Neural cell (in vitro differentiated cells): Measurements from ENCODE around the gene SLC16A12. TPM values are rescaled to one million over a fixed set of nuclear protein-coding genes. Genes with fewer than 3 reads are reported as not detected.

Experiments used
- H2AFZ ChIP-seq: fragments of 200-600, 300-800 bp; sonication (generic), shearing (Covaris generic); 2 replicates; pipeline ENCODE4 v1.6.0; 2014; ENCODE audit warnings: low read depth, mild to moderate bottlenecking, antibody characterized with exemption, low read length, moderate library complexity
- H3F3A ChIP-seq: fragments of 200-600 bp; shearing (Covaris generic); 2 replicates; pipeline ENCODE4 v1.6.1; 2016; ENCODE audit warnings: mild to moderate bottlenecking, moderate library complexity, mixed read lengths, antibody characterized with exemption, low read length; ENCODE audit not compliant: insufficient read depth, poor library complexity, severe bottlenecking
- H3K27ac ChIP-seq: fragments of 200-600, 300-800 bp; sonication (generic), shearing (Covaris generic); 2 replicates; pipeline ENCODE4 v1.5.1; 2014; ENCODE audit warnings: mild to moderate bottlenecking, low read length, moderate library complexity
- H3K27me3 ChIP-seq: fragments of 300-800, 200-600 bp; sonication (generic), shearing (Covaris generic); 2 replicates; pipeline ENCODE4 v1.6.0; 2014; ENCODE audit warnings: mild to moderate bottlenecking, low read depth, low read length, moderate library complexity; ENCODE audit not compliant: insufficient read depth
- H3K36me3 ChIP-seq: fragments of 300-800, 200-600 bp; sonication (generic), shearing (Covaris generic); 2 replicates; pipeline ENCODE4 v1.5.1; 2014; ENCODE audit warnings: mild to moderate bottlenecking, antibody characterized with exemption, low read length, moderate library complexity; ENCODE audit not compliant: insufficient read depth
- H3K4me2 ChIP-seq: fragments of 300-800, 200-600 bp; sonication (generic), shearing (Covaris generic); 2 replicates; pipeline ENCODE4 v1.6.0; 2014; ENCODE audit warnings: mild to moderate bottlenecking, low read length
- H3K4me3 ChIP-seq: fragments of 300-800, 200-600 bp; sonication (generic), shearing (Covaris generic); 2 replicates; pipeline ENCODE4 v1.5.1; 2014; ENCODE audit warnings: mild to moderate bottlenecking, low read length, moderate library complexity
- H3K79me2 ChIP-seq: fragments of 200-600 bp; shearing (Covaris generic); replicated peaks from 2 replicates; pipeline ENCODE4 v1.6.0; 2014; ENCODE audit warnings: mild to moderate bottlenecking, low read length, moderate library complexity; ENCODE audit not compliant: insufficient read depth
- H3K9ac ChIP-seq: fragments of 300-800, 200-600 bp; sonication (generic), shearing (Covaris generic); 2 replicates; pipeline ENCODE4 v1.6.1; 2016; ENCODE audit warnings: mild to moderate bottlenecking, low read length, mixed read lengths
- H3K9me2 ChIP-seq: fragments of 200-600 bp; shearing (Covaris generic); 2 replicates; pipeline ENCODE4 v1.6.1; 2016; ENCODE audit warnings: mild to moderate bottlenecking, low read length, mixed read lengths; ENCODE audit not compliant: insufficient read depth
- H3K9me3 ChIP-seq: fragments of 200-600, 300-800 bp; sonication (generic), shearing (Covaris generic); 2 replicates; pipeline ENCODE4 v1.6.1; 2016; ENCODE audit warnings: mild to moderate bottlenecking, mixed run types, low read length, moderate library complexity, mixed read lengths
- H4K20me1 ChIP-seq: fragments of 200-600 bp; shearing (Covaris generic); 2 replicates; pipeline ENCODE4 v1.6.1; 2016; ENCODE audit warnings: mild to moderate bottlenecking, mixed run types; ENCODE audit not compliant: insufficient read depth
- EP300 ChIP-seq: fragments of 450-650 bp; conservative IDR thresholded peaks from 2 replicates; pipeline ENCODE4 v1.6.1; 2014; ENCODE audit warnings: antibody characterized with exemption, mild to moderate bottlenecking, moderate library complexity; ENCODE audit not compliant: poor library complexity, severe bottlenecking
- EZH2 ChIP-seq: fragments of 200-600, 300-800 bp; shearing (Covaris generic), sonication (generic); IDR thresholded peaks from 2 replicates; pipeline ENCODE4 v1.6.1; 2014; ENCODE audit warnings: antibody characterized with exemption, low read length, borderline replicate concordance, mild to moderate bottlenecking; ENCODE audit not compliant: insufficient read depth, poor library complexity, severe bottlenecking
- MXI1 ChIP-seq: fragments of 450-650 bp; conservative IDR thresholded peaks from 2 replicates; pipeline ENCODE4 v1.6.1; 2014; ENCODE audit warnings: antibody characterized with exemption, mild to moderate bottlenecking; ENCODE audit not compliant: poor library complexity, severe bottlenecking
- POLR2AphosphoS5 ChIP-seq: IDR thresholded peaks from 2 replicates; pipeline ENCODE4 v1.6.1; 2012
- RAD21 ChIP-seq: fragments of 450-650 bp; conservative IDR thresholded peaks from 2 replicates; pipeline ENCODE4 v1.6.1; 2014; ENCODE audit warnings: antibody characterized with exemption, mild to moderate bottlenecking, moderate library complexity
- REST ChIP-seq: IDR thresholded peaks from 2 replicates; pipeline ENCODE4 v1.6.1; 2012; ENCODE audit warnings: borderline replicate concordance
- SMC3 ChIP-seq: fragments of 450-650 bp; conservative IDR thresholded peaks from 2 replicates; pipeline ENCODE4 v1.6.1; 2014; ENCODE audit warnings: antibody characterized with exemption, mild to moderate bottlenecking, moderate library complexity; ENCODE audit not compliant: poor library complexity
- TAF1 ChIP-seq: IDR thresholded peaks from 2 replicates; pipeline ENCODE4 v1.6.1; 2012; ENCODE audit warnings: low read depth
- polyA plus RNA-seq: library from polyadenylated mRNA; depleted of rRNA; stranded (reverse); fragments of >200 nt; gene quantifications from 2 replicates; pipeline ENCODE4 v1.2.3, GENCODE V29; 2014
- TF ChIP-seq, protein P1 (sequence below): fragments of 450-650 bp; IDR thresholded peaks from 2 replicates; pipeline ENCODE4 v1.5.1; 2014; ENCODE audit warnings: antibody characterized with exemption, mild to moderate bottlenecking, moderate library complexity; ENCODE audit not compliant: poor library complexity, severe bottlenecking

The SLC16A12 gene
- polyA plus RNA-seq, 1 donor from 2014 or later: 0.04 TPM

DNA sequence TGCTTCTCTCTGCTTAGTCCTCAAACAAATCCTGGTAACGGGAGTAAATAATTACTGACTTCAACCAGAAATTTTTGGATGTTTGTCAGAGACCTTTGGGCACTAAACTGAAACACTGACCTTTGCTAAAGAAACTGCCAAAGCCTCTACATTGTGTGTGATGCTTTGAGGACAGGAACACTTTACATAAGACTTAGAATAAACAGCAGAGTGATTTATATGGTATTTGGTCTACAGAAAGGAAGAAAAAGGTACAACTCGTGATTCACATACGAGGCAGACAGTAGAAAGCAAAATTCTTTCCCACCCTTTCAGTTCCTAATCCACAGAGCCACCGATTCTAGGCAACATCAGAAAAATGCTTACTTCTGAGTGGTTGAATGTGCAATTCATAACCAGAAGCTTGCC, 59.8 kb downstream of the SLC16A12 start:
- no peaks in the 10 kb centered on the region for H3K36me3 ChIP-seq
- H3K4me2 ChIP-seq: no peak overlapping the region
- H4K20me1 ChIP-seq: no peaks in the 10 kb centered on the region
- H3K9me2 ChIP-seq: no peaks in the 10 kb centered on the region
- no peaks in the 10 kb centered on the region for H3F3A ChIP-seq
- H3K9ac ChIP-seq: no peak overlapping the region
- TF ChIP-seq, protein P1, sequence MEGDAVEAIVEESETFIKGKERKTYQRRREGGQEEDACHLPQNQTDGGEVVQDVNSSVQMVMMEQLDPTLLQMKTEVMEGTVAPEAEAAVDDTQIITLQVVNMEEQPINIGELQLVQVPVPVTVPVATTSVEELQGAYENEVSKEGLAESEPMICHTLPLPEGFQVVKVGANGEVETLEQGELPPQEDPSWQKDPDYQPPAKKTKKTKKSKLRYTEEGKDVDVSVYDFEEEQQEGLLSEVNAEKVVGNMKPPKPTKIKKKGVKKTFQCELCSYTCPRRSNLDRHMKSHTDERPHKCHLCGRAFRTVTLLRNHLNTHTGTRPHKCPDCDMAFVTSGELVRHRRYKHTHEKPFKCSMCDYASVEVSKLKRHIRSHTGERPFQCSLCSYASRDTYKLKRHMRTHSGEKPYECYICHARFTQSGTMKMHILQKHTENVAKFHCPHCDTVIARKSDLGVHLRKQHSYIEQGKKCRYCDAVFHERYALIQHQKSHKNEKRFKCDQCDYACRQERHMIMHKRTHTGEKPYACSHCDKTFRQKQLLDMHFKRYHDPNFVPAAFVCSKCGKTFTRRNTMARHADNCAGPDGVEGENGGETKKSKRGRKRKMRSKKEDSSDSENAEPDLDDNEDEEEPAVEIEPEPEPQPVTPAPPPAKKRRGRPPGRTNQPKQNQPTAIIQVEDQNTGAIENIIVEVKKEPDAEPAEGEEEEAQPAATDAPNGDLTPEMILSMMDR: no peak
- H3K79me2 ChIP-seq: no peaks in the 10 kb centered on the region
- no peaks in the 10 kb centered on the region for H3K9me3 ChIP-seq
- H3K4me3 ChIP-seq: no peak overlapping the region
- H2AFZ ChIP-seq: no peak overlapping the region
- no peak overlapping the region for H3K27ac ChIP-seq
- H3K27me3 ChIP-seq: no peaks in the 10 kb centered on the region

DNA sequence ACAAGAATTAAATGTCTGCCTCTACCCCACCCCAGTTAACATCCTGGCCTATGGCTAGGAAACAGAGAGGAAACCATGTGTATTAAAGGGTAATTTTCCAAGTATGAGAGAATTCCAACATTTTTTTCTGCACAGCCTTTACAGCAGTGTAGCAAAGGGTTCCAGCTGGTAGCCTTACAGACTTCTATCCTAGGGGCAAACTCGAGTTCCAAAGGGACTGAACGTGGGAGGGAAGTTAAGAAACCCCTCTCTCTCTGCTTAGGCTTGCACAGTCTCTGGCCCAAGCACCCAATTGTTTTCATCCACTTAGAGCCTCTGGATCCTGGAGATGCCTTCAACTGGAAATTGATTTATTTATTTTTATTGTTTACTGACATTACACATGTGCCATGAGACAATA, 60.3 kb downstream of the SLC16A12 start:
- Histone ChIP-seq H3K79me2 (no peaks in the 10 kb centered on the region), H3K9ac (no peak overlapping the region), H3K36me3 (no peaks in the 10 kb centered on the region), H3K4me2 (no peak overlapping the region), H3K4me3 (no peak overlapping the region), H4K20me1 (no peaks in the 10 kb centered on the region), H3K27me3 (no peaks in the 10 kb centered on the region), H2AFZ (no peak overlapping the region), H3K9me2 (no peaks in the 10 kb centered on the region), H3K27ac (no peak overlapping the region), H3K9me3 (no peaks in the 10 kb centered on the region), H3F3A (no peaks in the 10 kb centered on the region)
- TF ChIP-seq SMC3 (no peak), MXI1 (no peak), EP300 (no peak), POLR2AphosphoS5 (no peak), RAD21 (no peak), TAF1 (no peak), EZH2 (no peak), REST (no peak)
- TF ChIP-seq, protein P1: no peak
